HepG2 (cell line): ENCODE results near the gene VAV2. TPM values are rescaled to one million over a fixed set of nuclear protein-coding genes. Genes with fewer than 3 reads are reported as not detected.

Experiments
- ATAC-seq: fragments of 200-7000 bp; cut with Tn5 transposase; 3 replicates; pipeline ENCODE4 v1.9.1; 2020; ENCODE audit warnings: mild to moderate bottlenecking, moderate library complexity
- BruUV-seq: library from RNA; stranded (reverse); fragments of 400-500 nt; replicated peaks from 2 replicates; lab custom pipeline; 2021; lab: Mats Ljungman, UMichigan
- CTCF ChIA-PET: fragments of 300-600 bp; formaldehyde crosslinking; extraction: SDS; loops from one replicate; lab custom pipeline; 2021; ENCODE audit warnings: low total read pairs, inconsistent platforms, low intra/inter-chr PET ratio; lab: Yijun Ruan, JAX
- POLR2A ChIA-PET: fragments of 350-600 bp; sonication (Branson Sonifier 250); formaldehyde crosslinking; loops from one replicate; lab custom pipeline; 2020; ENCODE audit warnings: antibody characterized with exemption, inconsistent platforms; lab: Yijun Ruan, JAX
- DNase-seq: peaks from one replicate; pipeline ENCODE4 v3.0.0-alpha.2; 2015; ENCODE audit warnings: low spot score
- FAIRE-seq: peaks from 3 replicates; lab custom pipeline; 2011; peaks lifted over from hg19 to GRCh38; lab: Jason Lieb, UNC
- H2AFZ ChIP-seq: one replicate; pipeline ENCODE4 v1.6.1; 2011; ENCODE audit warnings: low read length, inconsistent platforms
- H3K27ac ChIP-seq: fragments of 300-600 bp; 3 replicates; pipeline ENCODE4 v1.8.0; 2011; ENCODE audit warnings: mixed run types, mild to moderate bottlenecking, mixed read lengths, low read length, inconsistent platforms; ENCODE audit not compliant: insufficient read depth; ENCODE audit errors: extremely low read length
- H3K27me3 ChIP-seq, 2 experiments: fragments of 200-600 bp in 1 of 2; 2 replicates in 1 of 2; 3 replicates in 1 of 2; pipeline versions ENCODE4 v1.6.0 to v1.8.0; 2011; ENCODE audit warnings: low read length in 2 of 2, mild to moderate bottlenecking in 2 of 2, moderate library complexity in 2 of 2, inconsistent platforms in 1 of 2; ENCODE audit not compliant: insufficient read depth in 2 of 2, control insufficient read depth in 1 of 2
- H3K36me3 ChIP-seq, 2 experiments: fragments of 200-600 bp in 1 of 2; replicated peaks in 1 of 2; 2 replicates in 1 of 2; 3 replicates in 1 of 2; pipeline versions ENCODE4 v1.5.1 to v1.8.0; 2011; ENCODE audit warnings: low read length in 2 of 2, inconsistent platforms in 1 of 2; ENCODE audit not compliant: insufficient read depth in 2 of 2, control insufficient read depth in 1 of 2
- H3K4me1 ChIP-seq: 2 replicates; pipeline ENCODE4 v1.5.1; 2012; ENCODE audit warnings: low read length, inconsistent platforms; ENCODE audit not compliant: insufficient read depth
- H3K4me2 ChIP-seq: 2 replicates; pipeline ENCODE4 v1.6.0; 2011; ENCODE audit warnings: low read depth, low read length, inconsistent platforms
- H3K4me3 ChIP-seq, 3 experiments: fragments of 200-600 bp in 1 of 3; sonication (generic), shearing (Covaris generic) in 1 of 3; replicated peaks in 1 of 3; 2 replicates each; pipeline ENCODE4 v1.5.1; 2011 to 2016; ENCODE audit warnings: low read length in 3 of 3, inconsistent platforms in 2 of 3, low read depth in 2 of 3, mild to moderate bottlenecking in 2 of 3, control low read depth in 1 of 3, mixed read lengths in 1 of 3; ENCODE audit not compliant: insufficient read depth in 1 of 3
- H3K79me2 ChIP-seq: one replicate; pipeline ENCODE4 v1.6.1; 2011; ENCODE audit warnings: low read length, inconsistent platforms; ENCODE audit not compliant: insufficient read depth
- H3K9ac ChIP-seq: 2 replicates; pipeline ENCODE4 v1.6.0; 2011; ENCODE audit warnings: mild to moderate bottlenecking, low read depth, low read length, inconsistent platforms; ENCODE audit not compliant: insufficient read depth
- H3K9me3 ChIP-seq: 2 replicates; pipeline ENCODE4 v1.5.1; 2012; ENCODE audit warnings: mild to moderate bottlenecking, low read length
- H4K20me1 ChIP-seq: 2 replicates; pipeline ENCODE4 v1.6.0; 2011; ENCODE audit warnings: inconsistent platforms, mild to moderate bottlenecking, low read length, moderate library complexity; ENCODE audit not compliant: insufficient read depth
- ARNT ChIP-seq: fragments of 450-650 bp; IDR thresholded peaks from 2 replicates; pipeline ENCODE4 v1.6.1; 2017
- ATM ChIP-seq: fragments of 450-650 bp; IDR thresholded peaks from 2 replicates; pipeline ENCODE4 v1.7.1; 2017; ENCODE audit warnings: mild to moderate bottlenecking, borderline replicate concordance
- NRL ChIP-seq: sonication (generic); formaldehyde crosslinking; IDR thresholded peaks from 2 replicates; pipeline ENCODE4 v1.5.0; 2020; ENCODE audit warnings: missing genetic modification reagents, mild to moderate bottlenecking, moderate library complexity, borderline replicate concordance
- PRDM4 ChIP-seq: sonication (generic); formaldehyde crosslinking; IDR thresholded peaks from 2 replicates; pipeline ENCODE4 v1.9.0; 2021; ENCODE audit warnings: missing genetic modification reagents, borderline replicate concordance
- SMARCE1 ChIP-seq: fragments of 450-650 bp; IDR thresholded peaks from 2 replicates; pipeline ENCODE4 v1.6.1; 2017; ENCODE audit warnings: borderline replicate concordance
- YY1 ChIP-seq: IDR thresholded peaks from 2 replicates; pipeline ENCODE4 v1.6.1; 2011; ENCODE audit warnings: low read length, low read depth, moderate library complexity, mild to moderate bottlenecking; ENCODE audit not compliant: insufficient read depth, insufficient replicate concordance
- ZBTB42 ChIP-seq: sonication (generic); formaldehyde crosslinking; IDR thresholded peaks from 2 replicates; pipeline ENCODE4 v1.5.0; 2020; ENCODE audit warnings: mild to moderate bottlenecking, missing genetic modification reagents
- ZFYVE20 ChIP-seq: sonication (generic); formaldehyde crosslinking; IDR thresholded peaks from 2 replicates; pipeline ENCODE4 v1.8.0; 2023; ENCODE audit warnings: low read depth, mild to moderate bottlenecking, moderate library complexity, missing genetic modification reagents, borderline replicate concordance
- ZNF207 ChIP-seq: fragments of 450-650 bp; IDR thresholded peaks from 2 replicates; pipeline ENCODE4 v1.6.1; 2016; ENCODE audit warnings: antibody characterized with exemption, borderline replicate concordance
- WGBS: methylation state at CpG from one replicate; pipeline ENCODE4 v1.1.6; 2017; ENCODE audit warnings: low lambda C conversion rate; 5-methylcytosine and 5-hydroxymethylcytosine counted together
- in situ Hi-C: cut with HindIII; loops from 2 replicates; pipeline ENCODE4 v1.10.0; 2017; ENCODE audit warnings: low pct_unique_long_range_greater_than_20kb; ENCODE audit not compliant: extremely low pct_ligation_motif_present
- intact Hi-C: fragments of 100-400 bp; cut with micrococcal nuclease; formaldehyde crosslinking; loops from one replicate; pipeline ENCODE4 v1.10.0; 2022; ENCODE audit not compliant: unreplicated experiment
- polyA plus RNA-seq, 8 experiments: library from polyadenylated mRNA; depleted of rRNA in 3 of 8; stranded (reverse) in 7 of 8; unstranded in 1 of 8; fragments of >200 nt; fragmentation: Illumina TruSeq in 4 of 8; extraction: Trizol in 4 of 8; gene quantifications; 2 replicates each; pipeline versions ENCODE4 v1.2.1 to v1.2.3, GENCODE V29; 2011 to 2016; ENCODE audit warnings: low read depth in 4 of 8, missing spikeins in 1 of 8, mixed read lengths in 1 of 8; ENCODE audit not compliant: insufficient read depth in 1 of 8
- total RNA-seq, 5 experiments: library from RNA; depleted of rRNA; stranded (reverse); fragments of >200 nt; fragmentation: Illumina TruSeq; extraction: Trizol; gene quantifications; 2 replicates each; pipeline ENCODE4 v1.2.3, GENCODE V29; 2016; ENCODE audit warnings: low read depth in 1 of 5
- TF ChIP-seq, protein P1 (sequence below): sonication (generic); formaldehyde crosslinking; IDR thresholded peaks from 2 replicates; pipeline ENCODE4 v1.5.0; 2020; ENCODE audit warnings: mild to moderate bottlenecking, missing genetic modification reagents
- TF ChIP-seq, protein P2 (sequence below): sonication (generic); formaldehyde crosslinking; IDR thresholded peaks from 2 replicates; pipeline ENCODE4 v1.8.0; 2022; ENCODE audit warnings: mild to moderate bottlenecking, missing genetic modification reagents, moderate library complexity
- TF ChIP-seq, protein P3 (sequence below): sonication (generic); formaldehyde crosslinking; IDR thresholded peaks from 2 replicates; pipeline ENCODE4 v1.8.0; 2022; ENCODE audit warnings: mild to moderate bottlenecking, missing genetic modification reagents; ENCODE audit not compliant: insufficient replicate concordance
- TF ChIP-seq, protein P4 (sequence below): IDR thresholded peaks from 2 replicates; pipeline ENCODE4 v1.6.1; 2012; ENCODE audit warnings: low read depth, low read length, improper control_type of control experiment

Gene VAV2
- total and polyA plus RNA-seq, 2 of the 13 experiments (the other 11 are each of a cell fraction or from before 2014, with no cell fraction given) = 22.5 to 22.9 TPM

GRCh38 chr9:133964463-133964862, 27.7 kb downstream of the VAV2 start (continued):
- TF ChIP-seq ZFYVE20 (CRISPR knock-in tag) (no peak), ARNT (no peak), YY1 (no peak), ATM (no peak)
- TF ChIP-seq, all 625 proteins: peak for 0

- H3K4me3 ChIP-seq = no peak overlapping the region
- peaks cover 50% of the 10 kb centered on the region for H4K20me1 ChIP-seq
- H3K27me3 ChIP-seq = no peaks in the 10 kb centered on the region
- intact Hi-C loops (no loop called here), in situ Hi-C loops (no loop called here)
- peaks cover 38% of the 10 kb centered on the region for H3K4me1 ChIP-seq
- 72% methylated on average over 8 of the region's 10 CpGs for WGBS
- no peak overlapping the region for H3K4me2 ChIP-seq
- ATAC-seq (no peak), FAIRE-seq (no peak), DNase-seq (no peak)
- BruUV-seq = no TSS peak
- H3K9me3 ChIP-seq = peaks cover 7% of the 10 kb centered on the region; the same call in 1 of the 2 replicates
- peaks cover 0 to 2% of the 10 kb centered on the region in 2 experiments; a peak in 2 of 5 replicates for H3K36me3 ChIP-seq
- ChIA-PET POLR2A (no interaction called here), CTCF (no interaction called here)
- no peak overlapping the region for H3K9ac ChIP-seq
- H3K79me2 ChIP-seq = peaks cover 91% of the 10 kb centered on the region
- no peak overlapping the region for H3K27ac ChIP-seq
- H2AFZ ChIP-seq = no peak overlapping the region
- TF ChIP-seq, protein P1, sequence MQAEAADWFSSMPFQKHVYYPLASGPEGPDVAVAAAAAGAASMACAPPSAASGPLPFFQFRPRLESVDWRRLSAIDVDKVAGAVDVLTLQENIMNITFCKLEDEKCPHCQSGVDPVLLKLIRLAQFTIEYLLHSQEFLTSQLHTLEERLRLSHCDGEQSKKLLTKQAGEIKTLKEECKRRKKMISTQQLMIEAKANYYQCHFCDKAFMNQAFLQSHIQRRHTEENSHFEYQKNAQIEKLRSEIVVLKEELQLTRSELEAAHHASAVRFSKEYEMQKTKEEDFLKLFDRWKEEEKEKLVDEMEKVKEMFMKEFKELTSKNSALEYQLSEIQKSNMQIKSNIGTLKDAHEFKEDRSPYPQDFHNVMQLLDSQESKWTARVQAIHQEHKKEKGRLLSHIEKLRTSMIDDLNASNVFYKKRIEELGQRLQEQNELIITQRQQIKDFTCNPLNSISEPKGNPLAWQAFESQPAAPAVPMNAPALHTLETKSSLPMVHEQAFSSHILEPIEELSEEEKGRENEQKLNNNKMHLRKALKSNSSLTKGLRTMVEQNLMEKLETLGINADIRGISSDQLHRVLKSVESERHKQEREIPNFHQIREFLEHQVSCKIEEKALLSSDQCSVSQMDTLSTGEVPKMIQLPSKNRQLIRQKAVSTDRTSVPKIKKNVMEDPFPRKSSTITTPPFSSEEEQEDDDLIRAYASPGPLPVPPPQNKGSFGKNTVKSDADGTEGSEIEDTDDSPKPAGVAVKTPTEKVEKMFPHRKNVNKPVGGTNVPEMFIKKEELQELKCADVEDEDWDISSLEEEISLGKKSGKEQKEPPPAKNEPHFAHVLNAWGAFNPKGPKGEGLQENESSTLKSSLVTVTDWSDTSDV = no peak
- no peak for TF ChIP-seq PRDM4 (CRISPR knock-in tag)
- no peak for TF ChIP-seq SMARCE1
- no peak for TF ChIP-seq ZNF207
- TF ChIP-seq, protein P2, sequence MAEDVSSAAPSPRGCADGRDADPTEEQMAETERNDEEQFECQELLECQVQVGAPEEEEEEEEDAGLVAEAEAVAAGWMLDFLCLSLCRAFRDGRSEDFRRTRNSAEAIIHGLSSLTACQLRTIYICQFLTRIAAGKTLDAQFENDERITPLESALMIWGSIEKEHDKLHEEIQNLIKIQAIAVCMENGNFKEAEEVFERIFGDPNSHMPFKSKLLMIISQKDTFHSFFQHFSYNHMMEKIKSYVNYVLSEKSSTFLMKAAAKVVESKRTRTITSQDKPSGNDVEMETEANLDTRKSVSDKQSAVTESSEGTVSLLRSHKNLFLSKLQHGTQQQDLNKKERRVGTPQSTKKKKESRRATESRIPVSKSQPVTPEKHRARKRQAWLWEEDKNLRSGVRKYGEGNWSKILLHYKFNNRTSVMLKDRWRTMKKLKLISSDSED (CRISPR knock-in tag) = no peak
- no peak for TF ChIP-seq NRL (CRISPR knock-in tag)
- TF ChIP-seq, protein P3, sequence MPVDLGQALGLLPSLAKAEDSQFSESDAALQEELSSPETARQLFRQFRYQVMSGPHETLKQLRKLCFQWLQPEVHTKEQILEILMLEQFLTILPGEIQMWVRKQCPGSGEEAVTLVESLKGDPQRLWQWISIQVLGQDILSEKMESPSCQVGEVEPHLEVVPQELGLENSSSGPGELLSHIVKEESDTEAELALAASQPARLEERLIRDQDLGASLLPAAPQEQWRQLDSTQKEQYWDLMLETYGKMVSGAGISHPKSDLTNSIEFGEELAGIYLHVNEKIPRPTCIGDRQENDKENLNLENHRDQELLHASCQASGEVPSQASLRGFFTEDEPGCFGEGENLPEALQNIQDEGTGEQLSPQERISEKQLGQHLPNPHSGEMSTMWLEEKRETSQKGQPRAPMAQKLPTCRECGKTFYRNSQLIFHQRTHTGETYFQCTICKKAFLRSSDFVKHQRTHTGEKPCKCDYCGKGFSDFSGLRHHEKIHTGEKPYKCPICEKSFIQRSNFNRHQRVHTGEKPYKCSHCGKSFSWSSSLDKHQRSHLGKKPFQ (CRISPR knock-in tag) = no peak
- TF ChIP-seq ZBTB42 (CRISPR knock-in tag) = no peak
- TF ChIP-seq, protein P4, sequence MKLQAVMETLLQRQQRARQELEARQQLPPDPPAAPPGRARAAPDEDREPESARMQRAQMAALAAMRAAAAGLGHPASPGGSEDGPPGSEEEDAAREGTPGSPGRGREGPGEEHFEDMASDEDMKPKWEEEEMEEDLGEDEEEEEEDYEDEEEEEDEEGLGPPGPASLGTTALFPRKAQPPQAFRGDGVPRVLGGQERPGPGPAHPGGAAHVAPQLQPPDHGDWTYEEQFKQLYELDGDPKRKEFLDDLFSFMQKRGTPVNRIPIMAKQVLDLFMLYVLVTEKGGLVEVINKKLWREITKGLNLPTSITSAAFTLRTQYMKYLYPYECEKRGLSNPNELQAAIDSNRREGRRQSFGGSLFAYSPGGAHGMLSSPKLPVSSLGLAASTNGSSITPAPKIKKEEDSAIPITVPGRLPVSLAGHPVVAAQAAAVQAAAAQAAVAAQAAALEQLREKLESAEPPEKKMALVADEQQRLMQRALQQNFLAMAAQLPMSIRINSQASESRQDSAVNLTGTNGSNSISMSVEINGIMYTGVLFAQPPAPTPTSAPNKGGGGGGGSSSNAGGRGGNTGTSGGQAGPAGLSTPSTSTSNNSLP = no peak
Observed at GRCh38 chr9:133963166-133963565, 29.0 kb downstream of the VAV2 start.
